Loucy (cell line): ENCODE results near the gene CCN6.

ENCODE experiments used
- H2AFZ ChIP-seq: fragments of 200-600 bp; sonication (generic); 2 replicates; pipeline ENCODE4 v1.6.0; 2016; ENCODE audit warnings: antibody characterized with exemption, mild to moderate bottlenecking, low read length, moderate library complexity
- H3F3A ChIP-seq: fragments of 200-600 bp; 2 replicates; pipeline ENCODE4 v1.6.0; 2016; ENCODE audit warnings: antibody characterized with exemption, low read depth, mild to moderate bottlenecking
- H3K27me3 ChIP-seq: fragments of 200-600 bp; sonication (generic); 2 replicates; pipeline ENCODE4 v1.6.1; 2014; ENCODE audit warnings: low read length, mild to moderate bottlenecking; ENCODE audit not compliant: insufficient read depth, poor library complexity, severe bottlenecking
- H3K36me3 ChIP-seq: fragments of 200-600 bp; sonication (generic); 2 replicates; pipeline ENCODE4 v1.6.1; 2016; ENCODE audit warnings: low read length; ENCODE audit not compliant: insufficient read depth
- H3K4me1 ChIP-seq: fragments of 200-600 bp; sonication (generic); 2 replicates; pipeline ENCODE4 v1.5.1; 2014; ENCODE audit warnings: low read length, mild to moderate bottlenecking; ENCODE audit not compliant: insufficient read depth, poor library complexity, severe bottlenecking
- H3K4me2 ChIP-seq: fragments of 200-600 bp; sonication (generic); 2 replicates; pipeline ENCODE4 v1.6.0; 2014; ENCODE audit warnings: antibody characterized with exemption, low read length, low read depth, mild to moderate bottlenecking; ENCODE audit not compliant: poor library complexity, severe bottlenecking
- H3K4me3 ChIP-seq: fragments of 200-600 bp; sonication (generic); 2 replicates; pipeline ENCODE4 v1.5.1; 2014; ENCODE audit warnings: low read length, mild to moderate bottlenecking, mixed read lengths; ENCODE audit not compliant: poor library complexity, severe bottlenecking
- H3K79me2 ChIP-seq: fragments of 200-600 bp; sonication (generic); 2 replicates; pipeline ENCODE4 v1.6.1; 2014; ENCODE audit warnings: low read length; ENCODE audit not compliant: insufficient read depth
- H3K9ac ChIP-seq: fragments of 200-600 bp; sonication (generic); 2 replicates; pipeline ENCODE4 v1.6.0; 2014; ENCODE audit warnings: mild to moderate bottlenecking, low read depth, low read length, moderate library complexity; ENCODE audit not compliant: poor library complexity, severe bottlenecking
- H3K9me2 ChIP-seq: fragments of 200-600 bp; sonication (generic); replicated peaks from 2 replicates; pipeline ENCODE4 v1.6.1; 2016; ENCODE audit warnings: low read depth, low read length, mixed read lengths
- H3K9me3 ChIP-seq: fragments of 200-600 bp; sonication (generic); 2 replicates; pipeline ENCODE4 v1.6.1; 2014; ENCODE audit warnings: mild to moderate bottlenecking, antibody characterized with exemption, low read length, low read depth; ENCODE audit not compliant: insufficient read depth
- H4K20me1 ChIP-seq: fragments of 200-600 bp; sonication (generic); 2 replicates; pipeline ENCODE4 v1.6.0; 2014; ENCODE audit warnings: antibody characterized with exemption, low read length, mild to moderate bottlenecking; ENCODE audit not compliant: insufficient read depth, poor library complexity, severe bottlenecking
- EZH2phosphoT487 ChIP-seq: fragments of 200-600 bp; IDR thresholded peaks from 2 replicates; pipeline ENCODE4 v1.6.1; 2018; ENCODE audit warnings: antibody characterized with exemption, mild to moderate bottlenecking, moderate library complexity, borderline replicate concordance
- TF ChIP-seq, protein P1 (sequence below): fragments of 200-600 bp; sonication (generic); conservative IDR thresholded peaks from 2 replicates; pipeline ENCODE4 v1.5.1; 2014; ENCODE audit warnings: mild to moderate bottlenecking, antibody characterized with exemption, low read length

The CCN6 gene

DNA sequence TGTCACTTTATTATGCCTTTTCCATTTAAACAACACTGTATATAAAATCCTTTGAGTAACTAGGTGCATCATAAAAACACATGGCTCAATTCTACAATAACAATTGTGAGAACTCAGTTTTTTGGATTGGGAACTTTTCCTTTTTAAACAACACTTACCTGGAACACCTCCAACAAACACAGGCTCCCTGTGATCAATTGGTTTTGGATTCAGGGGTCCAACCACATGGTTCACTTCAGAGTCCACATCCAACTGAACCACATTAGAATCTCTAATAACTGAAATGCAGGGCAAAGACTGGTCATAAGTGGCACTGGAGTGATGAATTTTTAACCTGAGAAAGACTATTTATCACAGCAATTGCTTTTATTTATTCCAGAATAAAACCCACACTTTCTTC, 60.0 kb downstream of the CCN6 start:
- Histone ChIP-seq H4K20me1 (no peaks in the 10 kb centered on the region), H3K9me2 (no peaks in the 10 kb centered on the region), H2AFZ (no peak overlapping the region), H3K9me3 (no peaks in the 10 kb centered on the region), H3K4me1 (peaks cover 6% of the 10 kb centered on the region), H3K4me3 (no peak overlapping the region), H3K9ac (no peak overlapping the region), H3K36me3 (no peaks in the 10 kb centered on the region), H3K27me3 (no peaks in the 10 kb centered on the region), H3K79me2 (no peaks in the 10 kb centered on the region), H3F3A (no peaks in the 10 kb centered on the region), H3K4me2 (no peak overlapping the region)
- TF ChIP-seq, protein P1, sequence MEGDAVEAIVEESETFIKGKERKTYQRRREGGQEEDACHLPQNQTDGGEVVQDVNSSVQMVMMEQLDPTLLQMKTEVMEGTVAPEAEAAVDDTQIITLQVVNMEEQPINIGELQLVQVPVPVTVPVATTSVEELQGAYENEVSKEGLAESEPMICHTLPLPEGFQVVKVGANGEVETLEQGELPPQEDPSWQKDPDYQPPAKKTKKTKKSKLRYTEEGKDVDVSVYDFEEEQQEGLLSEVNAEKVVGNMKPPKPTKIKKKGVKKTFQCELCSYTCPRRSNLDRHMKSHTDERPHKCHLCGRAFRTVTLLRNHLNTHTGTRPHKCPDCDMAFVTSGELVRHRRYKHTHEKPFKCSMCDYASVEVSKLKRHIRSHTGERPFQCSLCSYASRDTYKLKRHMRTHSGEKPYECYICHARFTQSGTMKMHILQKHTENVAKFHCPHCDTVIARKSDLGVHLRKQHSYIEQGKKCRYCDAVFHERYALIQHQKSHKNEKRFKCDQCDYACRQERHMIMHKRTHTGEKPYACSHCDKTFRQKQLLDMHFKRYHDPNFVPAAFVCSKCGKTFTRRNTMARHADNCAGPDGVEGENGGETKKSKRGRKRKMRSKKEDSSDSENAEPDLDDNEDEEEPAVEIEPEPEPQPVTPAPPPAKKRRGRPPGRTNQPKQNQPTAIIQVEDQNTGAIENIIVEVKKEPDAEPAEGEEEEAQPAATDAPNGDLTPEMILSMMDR: no peak
- TF ChIP-seq EZH2phosphoT487: no peak

DNA sequence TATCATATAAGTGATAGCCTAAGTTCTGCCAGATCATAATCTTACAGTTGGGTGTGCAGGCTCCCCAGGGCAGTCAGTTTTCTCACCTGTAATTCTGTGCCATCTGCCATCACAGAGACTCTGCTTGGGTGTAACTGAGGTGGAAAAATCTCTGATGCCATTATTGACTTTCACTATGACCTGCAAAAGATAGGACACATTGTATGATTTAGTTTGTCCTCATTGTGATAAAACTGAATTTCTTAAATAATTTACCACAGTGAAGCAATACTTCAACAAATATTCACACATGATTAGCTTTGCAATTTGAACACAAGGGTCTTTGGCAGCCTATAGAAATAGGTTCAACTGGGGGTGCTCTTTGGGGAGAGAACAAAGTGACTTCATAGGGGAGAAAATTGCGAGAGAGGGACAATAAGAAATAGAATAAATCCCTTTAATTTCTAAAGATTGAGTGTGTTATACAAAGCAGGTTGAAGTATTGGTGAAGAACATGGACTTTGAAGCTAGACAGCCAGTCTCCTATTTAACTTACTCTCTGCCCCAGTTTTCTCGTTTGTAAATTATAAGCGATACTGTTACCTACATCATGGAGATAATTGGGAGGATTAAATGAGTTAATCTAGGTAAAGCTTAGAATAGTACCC, 60.8 kb downstream of the CCN6 start:
- Histone ChIP-seq H3K36me3 (no peaks in the 10 kb centered on the region), H3K79me2 (no peaks in the 10 kb centered on the region), H3K9ac (no peak overlapping the region), H3K9me2 (no peaks in the 10 kb centered on the region), H3F3A (no peaks in the 10 kb centered on the region), H3K4me2 (no peak overlapping the region), H3K27me3 (no peaks in the 10 kb centered on the region), H3K4me1 (peaks cover 6% of the 10 kb centered on the region), H2AFZ (no peak overlapping the region), H4K20me1 (no peaks in the 10 kb centered on the region), H3K9me3 (no peaks in the 10 kb centered on the region), H3K4me3 (no peak overlapping the region)
- TF ChIP-seq EZH2phosphoT487: no peak
- TF ChIP-seq, protein P1: no peak

GRCh38 chr6:112116221-112116620, 62.3 kb downstream of the CCN6 start:
- Histone ChIP-seq H2AFZ (no peak overlapping the region), H3K9me2 (no peaks in the 10 kb centered on the region), H4K20me1 (no peaks in the 10 kb centered on the region), H3K27me3 (no peaks in the 10 kb centered on the region), H3K4me1 (peaks cover 6% of the 10 kb centered on the region), H3K9ac (no peak overlapping the region), H3K36me3 (no peaks in the 10 kb centered on the region), H3F3A (no peaks in the 10 kb centered on the region), H3K79me2 (no peaks in the 10 kb centered on the region), H3K4me2 (no peak overlapping the region), H3K4me3 (no peak overlapping the region), H3K9me3 (no peaks in the 10 kb centered on the region)
- no peak for TF ChIP-seq EZH2phosphoT487
- TF ChIP-seq, protein P1: no peak
